ENCODE results near the gene TRIM58.

GRCh38 chr1:247833601-247834000 lies 23.4 kb upstream of the TRIM58 start:
- TF ChIP-seq CTCF (IDR thresholded peaks at IDR 0.05) (no peak), POLR2A (IDR thresholded peaks at IDR 0.05) (no peak), POLR2AphosphoS5 (IDR thresholded peaks at IDR 0.05) (no peak)

Measured in prostate gland (tissue), 2 donors.